Renal pelvis (tissue), 4 donors: ENCODE data around the gene DPPA4. TPM values are rescaled to one million over a fixed set of nuclear protein-coding genes. Genes with fewer than 3 reads are reported as not detected.
A peak's percentile ranks its signal among the peaks of the same experiment; 100 is the strongest.

Source experiments
- DNase-seq: peaks from one replicate; pipeline ENCODE4 v3.0.0-alpha.2; 2013
- polyA plus RNA-seq, 3 donors: library from polyadenylated mRNA; unstranded; fragments of 120-200 nt; gene quantifications; one replicate each; pipeline ENCODE4 v1.2.1, GENCODE V29; 2013; ENCODE audit not compliant: insufficient read length in 3 of 3

DPPA4 gene
- polyA plus RNA-seq, 3 donors: 2.5 to 5.9 (median 2.8) TPM

DNA sequence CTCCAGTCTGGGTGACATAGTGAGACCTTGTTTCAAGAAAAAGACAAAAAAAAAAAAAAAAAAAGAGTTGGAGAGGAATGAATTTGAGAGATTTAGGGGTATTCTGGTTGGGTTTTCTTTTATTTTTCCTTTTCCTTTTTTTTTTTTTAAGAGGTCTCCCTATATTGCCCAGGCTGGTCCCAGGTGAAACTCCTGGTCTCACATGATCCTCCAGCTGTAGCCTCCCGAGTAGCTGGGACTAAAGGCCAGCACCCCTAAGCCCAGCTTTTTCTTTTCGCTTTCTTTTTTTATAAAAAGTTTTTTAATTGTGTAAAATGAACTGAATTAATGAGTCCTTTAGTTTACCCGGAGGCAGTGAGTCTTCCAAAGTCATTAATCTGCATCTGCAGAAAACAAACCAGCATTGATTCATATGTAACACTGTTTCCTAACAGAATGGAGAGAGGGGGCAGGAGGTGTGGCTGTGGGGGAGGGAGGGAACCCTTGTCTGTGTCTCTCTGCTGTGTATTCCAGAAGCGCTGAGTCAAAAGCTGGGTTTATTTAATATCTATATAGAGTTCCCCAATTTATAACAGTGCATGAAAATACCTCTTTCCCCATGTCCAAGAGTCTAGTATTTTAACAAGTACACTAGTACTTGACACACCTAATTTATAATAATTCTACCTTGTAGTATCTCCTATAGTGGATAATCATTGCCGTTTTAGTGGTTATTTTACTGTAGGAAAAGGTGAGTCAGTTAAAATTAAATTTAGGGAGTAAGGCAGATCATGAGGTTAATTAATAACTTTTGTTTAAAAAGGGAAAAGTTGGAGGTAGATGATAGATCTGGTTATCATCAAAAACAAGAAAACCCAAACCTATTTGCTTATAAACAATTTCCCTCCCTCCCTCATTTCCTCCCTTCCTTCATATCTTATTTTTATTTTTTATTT lies 2.6 kb upstream of the DPPA4 start:
- no peak for DNase-seq

DNA sequence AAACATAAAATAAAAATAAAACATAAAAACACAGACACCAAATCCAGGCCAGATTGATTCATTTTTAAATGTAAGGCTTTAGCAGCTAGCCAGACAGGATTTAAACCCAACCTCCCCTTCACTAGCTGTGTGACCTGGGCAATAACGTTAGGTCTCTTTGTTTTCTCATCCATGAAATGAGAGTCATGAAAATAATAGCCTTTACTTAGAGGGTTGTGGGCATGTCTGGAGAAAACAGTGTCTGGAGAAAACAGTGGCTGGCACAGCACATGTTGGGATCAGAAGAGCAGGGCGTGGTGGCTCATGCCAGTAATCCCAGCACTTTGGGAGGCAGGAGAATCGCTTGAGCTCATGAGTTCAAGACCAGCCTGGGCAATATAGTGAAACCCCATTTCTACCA lies 1.9 kb upstream of the DPPA4 start:
- peak; percentile 68 for DNase-seq

DNA sequence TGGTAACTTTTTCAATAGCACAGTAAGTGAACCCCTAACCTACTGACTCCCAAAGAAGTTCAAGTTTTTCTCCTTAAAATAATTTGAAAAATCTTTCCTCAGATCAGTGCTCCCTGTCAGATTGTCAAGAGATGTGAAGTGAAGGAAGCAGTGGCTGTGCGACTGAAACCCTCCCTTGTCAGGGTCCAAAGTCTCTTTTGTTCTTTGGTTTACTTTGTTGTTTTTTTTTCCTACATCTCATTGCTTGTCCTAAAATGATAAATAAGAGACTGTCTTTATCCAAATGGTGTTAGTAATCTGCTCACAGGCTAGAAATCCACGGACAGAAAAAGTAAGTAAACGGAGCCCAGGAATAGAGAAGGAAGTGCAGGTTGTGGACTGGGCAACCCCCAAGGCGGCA lies 976 bp upstream of the DPPA4 start:
- no peak for DNase-seq

DNA sequence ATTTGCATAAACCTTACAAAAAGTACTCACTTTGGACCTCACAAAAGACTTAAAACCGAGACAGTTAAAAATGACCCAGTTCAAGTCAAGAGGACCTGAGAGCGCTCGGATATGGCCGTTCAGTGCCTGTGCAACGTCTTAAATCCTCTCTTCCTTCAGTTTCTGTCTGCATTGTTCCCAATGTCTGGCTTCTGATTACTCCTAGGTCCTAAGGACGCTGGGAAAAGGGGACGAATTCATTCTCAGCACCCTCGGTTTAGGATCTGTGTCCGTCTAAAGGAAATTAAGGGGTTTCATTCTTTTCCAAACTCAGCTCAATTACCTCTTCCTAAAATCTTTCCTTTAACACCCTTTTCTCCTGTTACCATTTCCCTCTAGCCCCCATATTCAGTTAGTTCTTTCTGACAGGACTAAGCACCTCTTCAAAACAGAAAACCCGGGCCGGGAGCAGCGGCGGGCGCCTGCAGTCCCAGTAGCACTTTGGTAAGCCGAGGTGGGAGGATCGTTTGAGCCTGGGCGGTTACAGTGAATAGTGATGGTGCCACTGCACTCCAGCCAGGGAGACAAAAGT lies 970 bp downstream of the DPPA4 start:
- DNase-seq: no peak

DNA sequence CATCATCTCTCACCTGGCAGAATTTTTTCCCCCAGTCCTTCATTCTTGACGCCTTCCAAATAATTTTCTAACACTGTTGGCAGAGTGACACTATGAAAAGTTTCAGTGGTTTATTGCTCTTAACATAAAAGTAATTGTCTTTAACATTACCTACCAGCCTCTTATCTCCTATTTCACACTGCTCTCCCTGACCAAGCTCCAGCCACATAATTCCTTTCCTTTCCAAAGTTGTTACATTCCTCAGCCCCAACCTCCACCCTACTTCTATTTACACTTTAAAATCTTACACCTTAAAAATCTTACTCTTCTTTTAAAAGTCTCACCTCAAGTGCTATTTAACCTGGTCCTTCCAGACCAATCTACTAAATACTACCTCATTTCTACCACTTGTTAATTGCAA lies 2.8 kb downstream of the DPPA4 start:
- no peak for DNase-seq

DNA sequence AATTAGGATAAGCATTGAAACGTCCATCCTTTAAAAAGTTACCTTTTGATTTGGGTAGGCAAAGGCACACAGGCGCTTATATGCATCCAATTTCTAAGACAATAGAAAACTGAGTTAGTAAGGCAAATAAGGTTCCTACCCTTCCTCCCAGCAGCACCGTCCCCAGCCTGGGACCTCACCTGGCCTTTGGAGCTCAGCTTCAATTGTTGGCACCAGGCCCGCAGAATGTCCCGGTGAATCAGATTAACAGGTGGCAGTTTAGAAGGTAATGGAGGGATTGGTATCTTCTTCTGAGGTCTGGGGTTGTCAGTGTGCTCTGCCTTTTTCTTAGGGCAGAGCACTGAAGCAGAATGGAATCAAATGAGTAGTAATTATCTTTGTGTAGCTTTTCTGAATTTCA lies 5.7 kb downstream of the DPPA4 start:
- DNase-seq: no peak

DNA sequence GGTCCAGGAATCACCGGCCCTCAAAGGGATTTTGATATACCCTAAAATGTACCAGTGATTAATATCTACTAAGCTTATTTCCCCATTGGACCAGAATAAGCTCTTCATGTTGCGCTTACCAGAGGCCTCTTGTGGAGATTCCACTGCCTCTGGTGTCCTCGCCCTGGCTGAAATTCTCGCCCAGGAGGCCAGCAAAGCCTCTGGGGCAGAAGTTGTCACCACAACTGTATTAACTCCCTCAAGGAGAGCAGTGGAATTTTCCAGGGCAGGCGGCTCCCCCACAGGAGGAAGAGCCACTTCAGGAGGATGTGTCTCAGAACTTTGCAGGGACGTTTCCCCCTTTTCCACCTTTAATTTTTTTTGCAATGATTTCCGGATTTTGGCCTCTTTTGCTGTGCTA lies 6.9 kb downstream of the DPPA4 start:
- no peak for DNase-seq

DNA sequence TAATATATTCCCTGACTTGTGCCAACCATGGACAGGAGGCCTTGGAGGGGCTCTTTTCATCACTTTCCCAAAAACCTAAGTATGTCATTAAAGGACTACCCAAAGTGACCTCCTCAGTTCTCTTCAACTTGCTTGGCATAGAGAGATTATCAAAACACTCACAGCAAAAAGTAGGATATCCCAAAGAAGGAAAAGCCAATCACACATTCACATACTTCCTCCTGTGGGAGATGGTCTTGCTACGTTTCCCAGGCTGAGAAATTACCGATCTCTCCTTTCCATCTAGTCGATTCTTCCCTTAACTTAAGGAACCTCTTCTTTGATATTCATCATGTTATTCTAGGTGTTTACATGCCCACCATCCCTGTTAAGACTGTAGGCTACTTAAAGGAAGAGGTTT lies 9.1 kb downstream of the DPPA4 start:
- DNase-seq: no peak

DNA sequence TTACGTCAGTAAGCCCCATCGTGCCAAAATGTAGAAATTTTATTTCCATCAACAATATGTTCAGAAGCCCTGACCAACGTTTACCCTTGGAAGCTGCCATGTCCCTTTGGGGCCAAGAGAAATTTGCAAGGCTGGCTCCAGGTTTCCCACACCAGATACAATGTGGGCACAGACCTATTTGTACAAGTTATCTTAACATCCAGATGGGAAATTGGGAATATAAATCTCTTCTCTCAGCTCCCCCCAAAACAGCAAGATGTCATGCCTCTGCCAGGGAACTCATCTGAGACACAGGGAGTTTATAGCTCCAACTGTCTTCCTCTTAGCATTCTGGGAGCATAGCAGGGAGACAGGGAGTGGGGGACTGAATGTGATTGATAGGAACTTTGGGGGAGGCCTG lies 11.7 kb downstream of the DPPA4 start:
- DNase-seq: no peak

DNA sequence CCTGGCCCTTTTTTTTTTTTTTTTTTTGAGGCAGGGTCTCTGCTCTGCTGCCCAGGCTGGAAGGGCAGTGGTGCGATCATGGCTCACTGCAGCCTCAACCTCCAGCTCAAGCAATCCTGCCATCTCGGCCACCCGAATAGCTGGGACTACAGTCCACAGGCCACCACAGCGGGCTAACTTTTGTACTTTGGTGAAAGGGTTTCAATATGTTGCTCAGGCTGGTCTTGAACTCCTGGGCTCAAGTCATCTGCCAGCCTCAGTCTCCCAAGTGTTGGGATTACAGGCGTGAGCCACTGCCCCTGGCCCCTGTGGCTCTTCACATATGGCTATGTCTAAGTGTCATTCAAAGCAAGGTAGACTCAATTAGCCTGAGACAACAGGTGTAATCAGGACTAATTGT lies 12.2 kb downstream of the DPPA4 start:
- DNase-seq: no peak

DNA sequence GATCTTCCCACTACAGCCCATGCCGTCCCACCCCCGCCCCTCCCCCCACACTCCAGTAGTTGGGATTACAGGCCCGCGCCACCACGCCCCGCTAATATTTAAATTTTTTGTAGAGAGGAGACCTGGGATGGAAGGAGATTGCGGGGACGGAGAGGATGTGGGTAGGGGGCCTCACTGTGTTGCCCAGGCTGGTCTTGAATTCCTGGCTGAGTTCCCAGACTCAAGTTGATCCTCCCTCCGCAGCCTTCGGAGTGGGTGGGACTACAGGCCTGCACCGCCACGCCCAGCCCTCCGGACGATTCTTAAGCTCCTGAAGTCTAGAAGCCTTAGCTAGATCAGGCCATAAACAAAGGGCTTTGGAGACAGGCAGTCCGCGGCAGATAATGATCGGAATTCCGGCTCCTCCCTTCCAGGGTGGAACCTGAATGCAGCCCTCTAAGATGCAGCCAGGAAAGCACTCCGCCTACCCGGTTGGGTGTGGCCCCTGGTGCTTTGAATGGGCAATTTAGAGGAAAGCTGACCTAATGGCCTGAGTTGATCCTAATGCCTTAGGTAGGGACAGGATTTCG lies 21.1 kb downstream of the DPPA4 start, which contains the start of gene DPPA2:
Gene DPPA2, minus strand, starts transcription at position 356 of the 569 bp plus-strand sequence. CDS start 1,975 bp downstream, outside the sequence.
- no peak for DNase-seq

DNA sequence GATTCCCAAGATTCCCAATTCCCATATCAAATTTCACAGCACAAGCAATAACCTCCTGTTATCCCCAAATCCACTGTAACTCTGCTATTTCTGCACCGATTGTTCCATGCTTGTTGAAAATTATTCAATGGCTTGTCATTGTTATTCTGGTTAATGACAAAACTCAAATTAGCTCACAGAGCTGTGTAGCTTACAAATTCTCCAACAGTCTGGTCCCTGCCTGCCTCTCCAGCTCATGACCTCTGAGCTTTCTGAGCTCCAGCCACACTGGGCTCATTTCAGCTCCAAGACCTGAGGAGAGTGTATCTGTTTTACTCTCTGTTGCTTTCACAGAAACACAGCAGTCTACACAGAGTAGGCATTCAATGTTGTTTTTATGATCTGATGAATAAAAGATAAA lies 24.3 kb downstream of the DPPA4 start:
- no peak for DNase-seq

DNA sequence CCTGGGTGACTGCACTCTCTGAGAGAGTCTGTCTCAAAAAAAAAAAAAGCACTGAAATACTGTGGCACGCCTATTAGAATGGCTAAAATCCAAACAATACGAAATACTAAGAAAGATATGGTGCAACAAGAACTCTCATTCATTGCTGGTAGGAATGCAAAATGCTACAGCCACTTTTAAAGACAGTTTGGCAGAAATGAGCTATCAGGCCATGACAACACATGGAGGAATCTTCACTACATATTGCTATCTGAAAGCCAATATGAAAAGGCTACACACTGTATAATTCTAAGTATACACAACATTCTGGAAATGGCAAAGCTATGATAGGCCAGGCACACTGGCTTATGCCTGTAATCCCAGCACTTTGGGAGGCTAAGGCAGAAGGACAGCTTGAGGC lies 39.9 kb downstream of the DPPA4 start:
- no peak for DNase-seq

DNA sequence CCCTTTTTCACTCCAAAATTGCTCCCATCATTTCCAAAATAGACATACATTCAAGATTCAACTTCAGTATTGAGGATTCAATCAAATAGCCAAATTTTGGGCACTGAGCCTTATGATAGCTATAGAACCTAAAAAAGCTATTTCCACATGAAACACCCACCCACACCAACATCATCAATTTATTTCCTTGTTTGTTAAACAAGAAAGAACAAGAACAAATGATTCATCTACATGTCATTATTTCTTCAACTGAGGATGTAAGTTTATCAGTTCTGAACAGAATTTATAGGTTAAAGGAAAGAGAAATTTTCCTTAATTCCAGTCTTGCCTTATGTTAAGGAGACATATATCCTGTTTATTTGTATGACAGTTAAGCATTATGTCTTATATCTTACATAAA lies 53.3 kb downstream of the DPPA4 start:
- DNase-seq: no peak

DNA sequence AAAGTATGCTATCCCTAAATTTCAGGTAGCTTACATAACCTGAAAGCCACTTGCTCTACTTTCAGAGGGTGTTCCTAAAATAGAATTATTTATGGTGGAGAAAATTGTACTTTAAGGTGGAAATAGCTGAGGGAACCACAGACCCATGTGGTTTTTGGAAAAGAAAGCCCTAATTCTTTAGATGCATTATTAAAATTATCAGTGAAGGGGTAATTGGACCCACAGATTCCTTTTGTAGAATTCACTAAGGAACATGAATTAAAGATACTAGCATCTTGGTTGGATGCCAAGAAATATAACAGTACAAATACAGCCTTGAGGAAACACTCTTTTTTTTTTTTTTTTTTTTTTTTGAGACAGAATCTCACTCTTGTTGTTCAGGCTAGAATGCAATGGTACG lies 58.8 kb downstream of the DPPA4 start:
- no peak for DNase-seq

DNA sequence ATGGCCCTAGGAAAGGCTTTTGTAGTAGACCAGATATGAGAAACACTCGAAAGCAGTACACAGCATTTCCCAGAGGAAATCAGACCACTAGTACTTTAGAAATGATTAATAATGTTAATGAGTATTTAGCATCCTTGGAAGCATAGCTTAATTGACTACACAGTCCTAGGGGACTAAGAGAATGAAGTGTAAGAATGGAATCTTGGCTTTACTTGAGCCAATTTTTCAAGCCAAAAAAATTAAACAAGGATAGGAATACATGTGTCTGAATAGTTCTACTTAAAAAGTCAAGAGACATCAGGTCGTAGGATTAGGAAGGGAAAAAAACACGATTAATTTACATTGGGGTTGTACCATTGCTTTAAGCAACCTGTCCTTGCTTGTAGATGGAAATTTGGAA lies 59.2 kb downstream of the DPPA4 start:
- no peak for DNase-seq

Other genes starting within 250 kb of the DPPA4 start
- gene MORC1, start 219.4 kb downstream of the DPPA4 start, polyA plus RNA-seq: under 1 TPM; 0.40 to 0.64 (median 0.45) TPM
- 10 to 100 TPM; 16.6 to 18.6 (median 18.4) TPM for gene C3orf85, start 200.8 kb downstream of the DPPA4 start, polyA plus RNA-seq
- gene DPPA2, start 21.0 kb downstream of the DPPA4 start, polyA plus RNA-seq: 1 to 10 TPM in 1 of 3 donors, under 1 TPM in 2; 0.92 to 1.3 (median 0.95) TPM